Endothelial cell of umbilical vein (primary cell): ENCODE data around the gene KRT38. TPM values are rescaled to one million over a fixed set of nuclear protein-coding genes. Genes with fewer than 3 reads are reported as not detected.

Experiments used
- BruUV-seq: library from RNA; stranded (reverse); fragments of 400-500 nt; replicated peaks from 2 replicates; lab custom pipeline; 2021; lab: Mats Ljungman, UMichigan
- CTCF ChIA-PET: fragments of 300-600, 350-600 bp; sonication (Branson Sonifier 250); formaldehyde crosslinking; loops from one replicate; lab custom pipeline; 2021; ENCODE audit warnings: antibody characterized with exemption, inconsistent platforms; lab: Charles Lee
- POLR2A ChIA-PET: fragments of 300-600, 350-600 bp; sonication (Branson Sonifier 250); formaldehyde crosslinking; loops from one replicate; lab custom pipeline; 2021; ENCODE audit warnings: antibody characterized with exemption, inconsistent platforms; lab: Charles Lee
- DNase-seq: peaks from one replicate; pipeline ENCODE4 v3.0.0-alpha.2; 2011; ENCODE audit warnings: low read depth, low spot score
- FAIRE-seq: peaks from 2 replicates; lab custom pipeline; 2011; peaks lifted over from hg19 to GRCh38; lab: Jason Lieb, UNC
- H2AFZ ChIP-seq: 2 replicates; pipeline ENCODE4 v1.6.0; 2012; ENCODE audit warnings: low read depth, low read length, control low read depth, inconsistent platforms
- H3K27ac ChIP-seq: 2 replicates; pipeline ENCODE4 v1.5.1; 2011; ENCODE audit warnings: low read depth, mild to moderate bottlenecking, control low read depth, low read length, moderate library complexity; ENCODE audit not compliant: insufficient read depth
- H3K27me3 ChIP-seq, 2 experiments: 2 replicates each; pipeline versions ENCODE4 v1.6.0 to v1.6.1; 2011; ENCODE audit warnings: low read length in 2 of 2, mixed read lengths in 1 of 2; ENCODE audit not compliant: control insufficient read depth in 2 of 2, insufficient read depth in 2 of 2
- H3K36me3 ChIP-seq, 2 experiments: 2 replicates in 1 of 2; 3 replicates in 1 of 2; pipeline ENCODE4 v1.5.1; 2011; ENCODE audit warnings: low read length in 2 of 2, mild to moderate bottlenecking in 1 of 2, moderate library complexity in 1 of 2; ENCODE audit not compliant: control insufficient read depth in 2 of 2, insufficient read depth in 2 of 2; ENCODE audit errors: extremely low read depth in 1 of 2
- H3K4me1 ChIP-seq: 3 replicates; pipeline ENCODE4 v1.5.1; 2011; ENCODE audit warnings: mild to moderate bottlenecking, low read length; ENCODE audit not compliant: control insufficient read depth, insufficient read depth; ENCODE audit errors: extremely low read depth
- H3K4me2 ChIP-seq: 2 replicates; pipeline ENCODE4 v1.6.1; 2011; ENCODE audit warnings: low read length, control low read depth, mixed read lengths; ENCODE audit not compliant: insufficient read depth
- H3K4me3 ChIP-seq, 3 experiments: fragments of 200-600 bp in 1 of 3; sonication (generic), shearing (Covaris generic) in 1 of 3; replicated peaks in 1 of 3; 2 replicates each; pipeline ENCODE4 v1.5.1; 2011 to 2016; ENCODE audit warnings: control low read depth in 3 of 3, low read length in 3 of 3, mild to moderate bottlenecking in 2 of 3, inconsistent platforms in 1 of 3, low read depth in 1 of 3, moderate library complexity in 1 of 3; ENCODE audit not compliant: insufficient read depth in 1 of 3
- H3K79me2 ChIP-seq: 2 replicates; pipeline ENCODE4 v1.6.0; 2012; ENCODE audit warnings: low read length, inconsistent platforms; ENCODE audit not compliant: control insufficient read depth, insufficient read depth
- H3K9ac ChIP-seq: replicated peaks from 2 replicates; pipeline ENCODE3; 2011; ENCODE audit warnings: low read length, control low read depth; ENCODE audit not compliant: insufficient read depth; ENCODE audit errors: extremely low read depth
- H3K9me1 ChIP-seq: replicated peaks from 3 replicates; pipeline ENCODE4 v1.6.0; 2011; ENCODE audit warnings: mild to moderate bottlenecking, low read length; ENCODE audit not compliant: control insufficient read depth, insufficient read depth; ENCODE audit errors: extremely low read depth
- H3K9me3 ChIP-seq: replicated peaks from 2 replicates; pipeline ENCODE4 v1.5.1; 2012; ENCODE audit warnings: low read length, inconsistent platforms; ENCODE audit not compliant: control insufficient read depth, insufficient read depth
- H4K20me1 ChIP-seq: replicated peaks from 2 replicates; pipeline ENCODE3; 2011; ENCODE audit warnings: mild to moderate bottlenecking, low read length; ENCODE audit not compliant: control insufficient read depth, insufficient read depth; ENCODE audit errors: extremely low read depth
- CTCF ChIP-seq, 2 donors: IDR thresholded peaks; 1 replicate in 1 of 2; 2 replicates in 1 of 2; pipeline ENCODE4 v1.5.1; 2011; ENCODE audit warnings: low read length in 2 of 2, mild to moderate bottlenecking in 2 of 2, moderate library complexity in 2 of 2, control low read depth in 1 of 2, inconsistent platforms in 1 of 2, low read depth in 1 of 2; ENCODE audit not compliant: insufficient read depth in 1 of 2; ENCODE audit errors: extremely low read depth in 1 of 2
- EZH2 ChIP-seq: IDR thresholded peaks from 2 replicates; pipeline ENCODE4 v1.6.1; 2012; ENCODE audit warnings: borderline replicate concordance, low read depth, mild to moderate bottlenecking, moderate library complexity, low read length, inconsistent platforms; ENCODE audit not compliant: severe bottlenecking
- FOS ChIP-seq: IDR thresholded peaks from 2 replicates; pipeline ENCODE4 v1.6.1; 2011; ENCODE audit warnings: mild to moderate bottlenecking, low read length, moderate library complexity, borderline replicate concordance; ENCODE audit not compliant: insufficient read depth
- GATA2 ChIP-seq: IDR thresholded peaks from 2 replicates; pipeline ENCODE4 v1.7.0; 2011; ENCODE audit warnings: low read depth, mild to moderate bottlenecking, moderate library complexity, mixed read lengths, low read length; ENCODE audit not compliant: insufficient read length, insufficient read depth
- JUN ChIP-seq: IDR thresholded peaks from 2 replicates; pipeline ENCODE4 v1.6.1; 2011; ENCODE audit warnings: borderline replicate concordance, low read depth; ENCODE audit not compliant: insufficient read length, insufficient read depth
- MAX ChIP-seq: IDR thresholded peaks from 2 replicates; pipeline ENCODE4 v1.6.1; 2011; ENCODE audit not compliant: insufficient read depth, insufficient read length
- MYC ChIP-seq: IDR thresholded peaks from one replicate; pipeline ENCODE4 v1.6.1; 2011; ENCODE audit warnings: mild to moderate bottlenecking, low read depth, low read length
- POLR2A ChIP-seq: IDR thresholded peaks from 2 replicates; pipeline ENCODE4 v1.6.1; 2012; ENCODE audit warnings: low read depth, mild to moderate bottlenecking, control low read depth, low read length
- POLR2AphosphoS5 ChIP-seq: IDR thresholded peaks from 2 replicates; pipeline ENCODE4 v1.6.1; 2012; ENCODE audit warnings: low read depth, mild to moderate bottlenecking, control low read depth, low read length, moderate library complexity; ENCODE audit not compliant: insufficient read depth
- dilution Hi-C: fragments of 300-500 bp; cut with MboI; formaldehyde crosslinking; loops from one replicate; pipeline ENCODE4 v1.15.0; 2019; ENCODE audit warnings: low sequenced_read_pairs; ENCODE audit not compliant: extremely low pct_ligation_motif_present
- intact Hi-C: fragments of 100-400 bp; cut with micrococcal nuclease; formaldehyde crosslinking; loops from one replicate; pipeline ENCODE4 v1.10.0; 2022
- polyA plus RNA-seq, 4 experiments: library from polyadenylated mRNA; depleted of rRNA in 3 of 4; stranded (reverse) in 3 of 4; unstranded in 1 of 4; fragments of >200 nt; gene quantifications; 2 replicates each; pipeline versions ENCODE4 v1.2.1 to v1.2.3, GENCODE V29; 2011 to 2012; ENCODE audit warnings: missing spikeins in 1 of 4
- total RNA-seq: library from RNA; stranded (reverse); gene quantifications from 2 replicates; pipeline ENCODE4 v1.2.3, GENCODE V29; 2021

Gene KRT38
- total and polyA plus RNA-seq, 2 donors (not counting 3 experiments of a cell fraction or from before 2014, with no cell fraction given) = not detected

- TF ChIP-seq MAX (no peak), MYC (no peak), EZH2 (no peak), POLR2A (no peak), JUN (no peak), CTCF (IDR thresholded peaks at IDR 0.05; ENCODE audit: extremely low read depth in 1 of 2, insufficient read depth in 1 of 2, low read depth in 1 of 2, low read length in 2 of 2) (no peak), GATA2 (no peak), POLR2AphosphoS5 (no peak), FOS (no peak)
- intact Hi-C loops (no loop called here), dilution Hi-C loops (no loop called here)
- no peaks in the 10 kb centered on the region for H4K20me1 ChIP-seq
- DNase-seq (no peak), FAIRE-seq (no peak)
- H3K9me3 ChIP-seq = no peaks in the 10 kb centered on the region
- ChIA-PET POLR2A (no interaction called here), CTCF (no interaction called here)
- H3K36me3 ChIP-seq = no peaks in the 10 kb centered on the region
- H3K9ac ChIP-seq = no peak overlapping the region
- H2AFZ ChIP-seq = no peak overlapping the region
- H3K27ac ChIP-seq = no peak overlapping the region
- no peaks in the 10 kb centered on the region for H3K79me2 ChIP-seq
- no peaks in the 10 kb centered on the region for H3K9me1 ChIP-seq
- BruUV-seq = no TSS peak
- no peak overlapping the region for H3K4me2 ChIP-seq
- H3K4me3 ChIP-seq = no peak overlapping the region
- peaks cover 2 to 5% of the 10 kb centered on the region in 2 experiments for H3K27me3 ChIP-seq
- H3K4me1 ChIP-seq = no peaks in the 10 kb centered on the region
These were observed 15.4 kb upstream of the KRT38 start for GRCh38 chr17:41456204-41456603.
